CD4-positive, alpha-beta T cell treated with Interleukin-1 beta for 1 hour (primary cell): Measurements from ENCODE around the gene C18orf54.

Source experiments
- DNase-seq, 2 donors: peaks; one replicate each; pipeline ENCODE4 v3.0.0-alpha.2; 2020 to 2022

C18orf54 gene

DNA sequence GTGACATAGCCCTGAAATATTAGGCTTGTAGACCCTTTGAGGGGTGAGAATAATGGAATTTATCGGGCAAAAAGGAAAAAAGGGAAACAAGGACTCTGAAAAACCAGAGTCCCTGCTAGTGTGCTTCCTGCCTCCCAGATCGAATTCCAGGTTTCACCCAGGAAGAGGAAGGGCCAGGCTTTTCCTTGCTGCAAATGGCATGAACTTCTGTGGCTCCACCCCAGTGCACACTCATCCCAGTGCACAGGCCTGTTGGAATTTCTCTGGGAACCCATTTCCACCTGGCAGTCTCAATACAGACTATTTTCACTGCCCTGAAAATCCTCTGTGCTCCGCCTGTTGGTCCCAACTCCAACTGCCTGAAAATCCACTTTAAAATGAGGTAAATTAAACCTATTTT, 29.9 kb downstream of the C18orf54 start:
- DNase-seq: no peak

GRCh38 chr18:54388203-54389142, 30.8 kb downstream of the C18orf54 start:
- peak in 1 of 2 donors; percentile 32 for DNase-seq

- no peak for DNase-seq
These were observed 31.4 kb downstream of the C18orf54 start for GRCh38 chr18:54389143-54389505.

- no peak for DNase-seq
These were observed 33.1 kb downstream of the C18orf54 start for GRCh38 chr18:54390838-54391237.

DNA sequence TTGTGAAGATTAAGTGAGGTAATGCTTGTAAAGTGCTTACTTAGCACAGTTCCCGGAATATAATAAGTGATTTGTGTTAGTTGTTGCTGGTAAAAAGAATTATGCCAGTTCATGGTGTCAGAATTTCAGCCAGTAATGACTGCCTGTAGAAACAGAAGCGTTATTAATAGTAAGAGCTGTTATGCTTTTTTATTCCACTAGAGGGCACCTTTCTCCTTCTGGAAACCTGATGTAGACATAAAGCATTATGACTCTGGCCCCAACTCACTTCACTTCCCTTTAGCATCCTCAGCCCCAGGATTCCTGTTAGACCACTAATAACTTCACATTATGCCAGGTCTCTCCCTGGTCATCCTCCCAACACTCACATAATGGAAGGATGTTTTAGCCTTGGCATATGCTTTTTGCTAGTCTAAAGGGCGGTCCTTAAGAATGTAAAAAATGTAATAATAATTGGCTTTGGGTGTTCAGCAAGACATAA, 34.9 kb downstream of the C18orf54 start:
- DNase-seq: peak in 1 of 2 donors; percentile 59

- no peak for DNase-seq
These were observed 36.1 kb downstream of the C18orf54 start for GRCh38 chr18:54393648-54394294.

- no peak for DNase-seq
These were observed 39.1 kb downstream of the C18orf54 start for GRCh38 chr18:54396760-54397159.

GRCh38 chr18:54405290-54405689, 47.6 kb downstream of the C18orf54 start:
- no peak for DNase-seq

DNA sequence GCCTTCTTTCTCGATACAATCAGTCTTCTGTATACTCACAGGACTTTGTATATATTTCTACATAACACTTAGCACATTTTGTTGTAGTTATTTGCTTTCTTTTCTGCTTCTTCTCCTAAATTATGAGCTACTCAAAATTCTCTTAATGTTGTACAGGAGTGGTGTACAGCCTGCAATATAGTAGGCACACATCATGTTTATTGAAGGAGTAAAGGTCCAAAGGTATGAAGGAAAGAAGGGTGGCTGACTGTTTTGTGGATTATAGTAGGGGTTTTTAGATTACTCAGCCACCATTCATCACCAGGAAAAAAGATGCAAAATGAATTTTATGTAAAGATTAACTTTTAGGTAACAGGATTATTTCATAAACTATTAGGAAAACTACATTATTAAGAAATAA, 54.1 kb downstream of the C18orf54 start:
- no peak for DNase-seq

GRCh38 chr18:54415086-54415485, 57.4 kb downstream of the C18orf54 start:
- no peak for DNase-seq

GRCh38 chr18:54416436-54416835, 58.7 kb downstream of the C18orf54 start:
- no peak for DNase-seq

DNA sequence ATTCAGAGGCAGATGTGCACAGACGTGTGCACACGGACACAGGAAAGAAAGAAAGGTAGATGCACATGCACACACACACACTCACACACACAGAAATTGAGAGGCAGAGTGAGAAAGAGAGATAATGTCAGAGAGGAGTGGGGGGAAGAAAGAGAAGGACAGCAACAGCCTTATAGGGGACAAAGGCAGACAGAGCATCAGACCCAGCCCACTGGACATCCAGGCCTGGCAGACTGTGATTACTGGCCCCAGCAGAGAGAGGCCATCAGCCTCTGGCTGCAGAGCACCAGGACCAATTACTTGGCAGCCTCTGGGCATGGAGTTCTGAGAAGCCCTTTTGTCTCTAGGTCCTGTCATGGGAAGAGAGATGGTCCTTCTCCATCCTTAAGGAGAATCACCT, 66.1 kb downstream of the C18orf54 start:
- no peak for DNase-seq

GRCh38 chr18:54426085-54426665, 68.5 kb downstream of the C18orf54 start:
- no peak for DNase-seq
